ENCODE measurements around the gene ANXA5. TPM values are rescaled to one million over a fixed set of nuclear protein-coding genes. Genes with fewer than 3 reads are reported as not detected.

The ANXA5 gene
- total RNA-seq, 1 experiment from 2014 or later = 231 TPM

- no peaks in the 10 kb centered on the region; a peak in 1 of 5 replicates for H3K9me3 Mint-ChIP-seq
- H3K4me1 Mint-ChIP-seq = no peaks in the 10 kb centered on the region
- H2AK5ac ChIP-seq (ENCODE audit: insufficient read length, low read length) = no peak overlapping the region
- TF ChIP-seq CTCF (conservative IDR thresholded peaks at IDR 0.05) = no peak
- no peak overlapping the region for H2BK20ac ChIP-seq (ENCODE audit: low read depth, low read length, poor library complexity, severe bottlenecking)
- H3K27me3 Mint-ChIP-seq (ENCODE audit: low read depth) = no peaks in the 10 kb centered on the region
- no peak overlapping the region for H3K56ac ChIP-seq (ENCODE audit: insufficient read length, low read depth, low read length)
- H3K36me3 Mint-ChIP-seq (ENCODE audit: insufficient read depth in 1 of 3, low read depth in 3 of 3) = peaks cover 8 to 37% (median 31%) of the 10 kb centered on the region in 3 experiments
- H3K4me3 Mint-ChIP-seq = no peak overlapping the region
- H3K79me2 ChIP-seq (ENCODE audit: insufficient read depth, low read length) = no peaks in the 10 kb centered on the region
- no peak overlapping the region for H2BK12ac ChIP-seq (ENCODE audit: insufficient read length, low read depth, low read length)
- no CpG with 5 or more reads among the region's 3 CpGs for WGBS (ENCODE audit: extremely low coverage, insufficient read length, low lambda C conversion rate)
- H3K23me2 ChIP-seq (ENCODE audit: insufficient read length, low read depth, low read length, poor library complexity, severe bottlenecking) = no peaks in the 10 kb centered on the region
- no peaks in the 10 kb centered on the region for H3K9me3 ChIP-seq (ENCODE audit: control insufficient read depth, low read depth, low read length)
- H2BK15ac ChIP-seq (ENCODE audit: low read depth, low read length) = no peak overlapping the region
- H3K4ac ChIP-seq (ENCODE audit: low read depth, low read length) = no peak overlapping the region
- H3K9ac ChIP-seq (ENCODE audit: extremely low read depth, insufficient read length, low read length) = no peak overlapping the region
- DNase-seq = no peak
- no peak overlapping the region for H3K27ac Mint-ChIP-seq
- no peak overlapping the region for H4K8ac ChIP-seq (replicated peaks; ENCODE audit: insufficient read length, low read depth, low read length)
- no peak overlapping the region for H2AFZ ChIP-seq (ENCODE audit: low read length)
- H3K27ac ChIP-seq (ENCODE audit: insufficient read length, low read depth, low read length) = no peak overlapping the region
- no peaks in the 10 kb centered on the region for H3K79me1 ChIP-seq (ENCODE audit: insufficient read depth, low read depth, low read length, poor library complexity, severe bottlenecking)
- H2BK120ac ChIP-seq (ENCODE audit: low read depth, low read length, poor library complexity, severe bottlenecking) = no peak overlapping the region
- H2BK5ac ChIP-seq (ENCODE audit: insufficient read length, low read length) = no peak overlapping the region
- no peak overlapping the region for H3K14ac ChIP-seq (ENCODE audit: insufficient read depth, low read length)
- H3K27me3 ChIP-seq (ENCODE audit: insufficient read depth, low read length) = no peaks in the 10 kb centered on the region
- H3K4me2 ChIP-seq (ENCODE audit: insufficient read depth, insufficient read length, low read length) = no peak overlapping the region
- H3K18ac ChIP-seq (ENCODE audit: insufficient read length, low read depth, low read length) = no peak overlapping the region
- H3T11ph ChIP-seq (ENCODE audit: low read length) = no peak overlapping the region
- H4K91ac ChIP-seq (ENCODE audit: insufficient read length, low read depth, low read length) = no peak overlapping the region
- H3K4me1 ChIP-seq (ENCODE audit: insufficient read depth, low read length) = no peaks in the 10 kb centered on the region
- no peak overlapping the region for H4K5ac ChIP-seq (ENCODE audit: insufficient read length, low read depth, low read length)
- H3K23ac ChIP-seq (ENCODE audit: insufficient read length, low read depth, low read length) = no peak overlapping the region
- H4K20me1 ChIP-seq (ENCODE audit: control insufficient read depth, insufficient read depth, insufficient read length) = no peaks in the 10 kb centered on the region
Measured at GRCh38 chr4:121665371-121665770, 31.4 kb downstream of the ANXA5 start.
